MM.1S (cell line): ENCODE data around the gene SEMA3C.

ENCODE experiments used
- EZH2 ChIP-seq: fragments of 300-600 bp; sonication (generic); optimal IDR thresholded peaks from 2 replicates; pipeline ENCODE3; 2017; ENCODE audit warnings: low read depth, mild to moderate bottlenecking, antibody characterized with exemption, low read length, mixed read lengths
- TF ChIP-seq, protein P1 (sequence below): fragments of 300-600 bp; sonication (generic); IDR thresholded peaks from 2 replicates; pipeline ENCODE4 v1.5.1; 2016; ENCODE audit warnings: antibody characterized with exemption, low read length, mixed read lengths

DNA sequence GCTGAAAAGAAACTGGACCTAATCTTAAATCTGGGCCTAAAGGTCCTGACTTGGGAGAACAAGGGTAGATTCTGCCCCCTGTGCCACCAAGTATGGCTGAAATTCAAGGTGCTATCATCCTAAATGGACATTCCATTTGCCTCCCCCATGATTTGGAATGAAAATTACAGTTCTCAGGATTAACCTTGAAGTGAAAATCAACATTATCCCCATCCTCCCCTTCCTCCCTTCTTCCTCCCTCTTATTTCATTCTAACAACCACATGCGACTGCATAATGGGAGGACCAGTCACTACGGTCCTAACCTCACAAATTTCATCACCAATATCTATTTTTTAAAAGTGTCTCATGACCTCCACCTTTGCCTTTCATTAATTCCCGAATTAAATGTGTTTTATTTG is 62.1 kb downstream of the SEMA3C start:
- TF ChIP-seq, protein P1, sequence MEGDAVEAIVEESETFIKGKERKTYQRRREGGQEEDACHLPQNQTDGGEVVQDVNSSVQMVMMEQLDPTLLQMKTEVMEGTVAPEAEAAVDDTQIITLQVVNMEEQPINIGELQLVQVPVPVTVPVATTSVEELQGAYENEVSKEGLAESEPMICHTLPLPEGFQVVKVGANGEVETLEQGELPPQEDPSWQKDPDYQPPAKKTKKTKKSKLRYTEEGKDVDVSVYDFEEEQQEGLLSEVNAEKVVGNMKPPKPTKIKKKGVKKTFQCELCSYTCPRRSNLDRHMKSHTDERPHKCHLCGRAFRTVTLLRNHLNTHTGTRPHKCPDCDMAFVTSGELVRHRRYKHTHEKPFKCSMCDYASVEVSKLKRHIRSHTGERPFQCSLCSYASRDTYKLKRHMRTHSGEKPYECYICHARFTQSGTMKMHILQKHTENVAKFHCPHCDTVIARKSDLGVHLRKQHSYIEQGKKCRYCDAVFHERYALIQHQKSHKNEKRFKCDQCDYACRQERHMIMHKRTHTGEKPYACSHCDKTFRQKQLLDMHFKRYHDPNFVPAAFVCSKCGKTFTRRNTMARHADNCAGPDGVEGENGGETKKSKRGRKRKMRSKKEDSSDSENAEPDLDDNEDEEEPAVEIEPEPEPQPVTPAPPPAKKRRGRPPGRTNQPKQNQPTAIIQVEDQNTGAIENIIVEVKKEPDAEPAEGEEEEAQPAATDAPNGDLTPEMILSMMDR = no peak
- TF ChIP-seq EZH2 = no peak
